Adipocyte (in vitro differentiated cells): Measurements from ENCODE around the gene SSNA1.

Experiments
- DNase-seq: peaks from one replicate; pipeline ENCODE4 v3.0.0-alpha.2; 2015; ENCODE audit warnings: low read depth
- H3K27me3 ChIP-seq: replicated peaks from 2 replicates; pipeline ENCODE4 v1.7.0; 2013; ENCODE audit warnings: mild to moderate bottlenecking, low read length, moderate library complexity; ENCODE audit not compliant: control insufficient read depth, insufficient read depth
- H3K36me3 ChIP-seq: 2 replicates; pipeline ENCODE4 v1.7.0; 2013; ENCODE audit warnings: low read length, mild to moderate bottlenecking, moderate library complexity; ENCODE audit not compliant: control insufficient read depth, insufficient read depth, severe bottlenecking
- H3K4me1 ChIP-seq: 2 replicates; pipeline ENCODE4 v1.7.0; 2013; ENCODE audit warnings: mild to moderate bottlenecking, low read length, moderate library complexity; ENCODE audit not compliant: control insufficient read depth, insufficient read depth
- H3K4me3 ChIP-seq: 2 replicates; pipeline ENCODE4 v1.7.0; 2013; ENCODE audit warnings: mild to moderate bottlenecking, low read length, moderate library complexity
- H3K9ac ChIP-seq: 2 replicates; pipeline ENCODE4 v1.7.0; 2013; ENCODE audit warnings: mild to moderate bottlenecking, low read length, moderate library complexity
- H3K9me3 ChIP-seq: 2 replicates; pipeline ENCODE4 v1.7.0; 2013; ENCODE audit warnings: mild to moderate bottlenecking, low read length, moderate library complexity; ENCODE audit not compliant: control insufficient read depth

SSNA1 gene

DNA sequence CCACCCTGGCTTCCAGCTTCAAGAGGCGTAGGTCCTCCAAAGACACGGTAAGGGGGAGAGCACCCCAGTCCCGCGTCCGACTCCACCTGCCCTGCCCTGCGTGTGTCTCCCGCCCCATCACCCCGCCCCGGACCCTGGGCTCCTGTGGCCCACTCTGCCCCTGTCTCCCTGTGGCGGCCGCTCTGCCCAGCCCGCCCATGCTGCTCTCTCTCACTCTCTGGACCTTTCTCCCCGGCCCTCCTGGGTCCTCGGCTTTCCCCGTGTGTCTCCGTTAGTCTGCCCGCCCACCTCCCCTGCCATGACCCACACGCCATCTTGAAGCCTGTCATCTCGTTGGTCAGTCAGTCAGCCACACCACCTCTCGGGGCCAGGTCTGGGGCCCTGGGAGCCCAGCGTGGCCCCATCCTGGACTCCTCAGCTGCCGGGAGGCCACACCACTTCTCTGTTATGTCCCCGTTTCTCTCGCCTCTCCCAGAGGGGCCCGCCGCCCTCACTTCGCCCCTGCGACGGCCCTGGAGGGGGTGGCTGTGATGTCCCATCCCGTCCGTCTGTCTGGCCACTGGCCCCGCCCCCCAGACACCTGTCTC lies 23.1 kb upstream of the SSNA1 start:
- Histone ChIP-seq H3K4me3 (no peak overlapping the region), H3K9me3 (no peaks in the 10 kb centered on the region), H3K4me1 (peaks cover 3% of the 10 kb centered on the region), H3K9ac (no peak overlapping the region), H3K36me3 (no peaks in the 10 kb centered on the region), H3K27me3 (peaks cover 36% of the 10 kb centered on the region)
- DNase-seq: no peak

DNA sequence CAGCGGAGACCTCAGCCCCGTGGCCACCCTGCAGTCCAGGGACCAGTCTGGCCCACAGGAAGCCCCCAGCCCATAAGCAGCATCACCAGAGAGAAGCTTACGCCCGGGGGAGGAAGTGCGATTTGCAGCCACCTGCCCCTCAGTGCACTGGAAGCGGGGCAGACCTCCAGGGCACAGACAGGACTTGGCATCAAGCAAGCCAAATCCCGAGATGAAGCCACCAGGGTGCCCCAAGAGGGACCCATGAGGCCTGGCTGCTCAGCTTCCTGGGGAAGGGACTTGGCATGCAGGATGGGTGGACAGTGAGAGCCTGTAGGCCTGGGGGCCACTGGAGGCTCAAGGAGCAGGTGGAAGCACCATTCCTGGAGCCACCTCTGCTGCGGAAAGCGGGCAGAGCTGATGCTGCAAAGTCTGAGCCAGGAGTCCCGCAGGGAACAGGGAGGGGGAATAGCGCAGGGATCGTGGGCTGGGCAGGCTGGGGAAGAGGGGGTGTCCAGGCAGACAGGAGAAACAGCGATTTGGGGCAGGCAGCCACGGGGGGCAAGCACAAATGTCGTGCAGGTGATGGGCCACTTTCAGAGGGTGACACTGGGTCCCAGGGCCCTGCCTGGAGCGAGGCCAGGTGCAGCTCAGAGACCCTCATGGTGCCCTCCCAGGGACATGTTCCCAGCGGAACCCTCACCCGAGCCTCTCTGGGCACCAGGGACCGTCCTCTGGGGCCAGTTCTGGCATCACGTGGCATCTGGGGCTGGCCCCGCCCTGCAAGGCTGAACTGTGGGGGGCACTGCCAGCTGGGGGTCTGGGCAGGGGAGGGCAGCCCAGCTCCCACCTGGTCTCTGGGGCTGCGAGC lies 21.9 kb upstream of the SSNA1 start:
- Histone ChIP-seq H3K27me3 (peaks cover 45% of the 10 kb centered on the region), H3K9me3 (no peaks in the 10 kb centered on the region), H3K36me3 (no peaks in the 10 kb centered on the region), H3K4me1 (peaks cover 3% of the 10 kb centered on the region), H3K4me3 (no peak overlapping the region), H3K9ac (no peak overlapping the region)
- DNase-seq: no peak

DNA sequence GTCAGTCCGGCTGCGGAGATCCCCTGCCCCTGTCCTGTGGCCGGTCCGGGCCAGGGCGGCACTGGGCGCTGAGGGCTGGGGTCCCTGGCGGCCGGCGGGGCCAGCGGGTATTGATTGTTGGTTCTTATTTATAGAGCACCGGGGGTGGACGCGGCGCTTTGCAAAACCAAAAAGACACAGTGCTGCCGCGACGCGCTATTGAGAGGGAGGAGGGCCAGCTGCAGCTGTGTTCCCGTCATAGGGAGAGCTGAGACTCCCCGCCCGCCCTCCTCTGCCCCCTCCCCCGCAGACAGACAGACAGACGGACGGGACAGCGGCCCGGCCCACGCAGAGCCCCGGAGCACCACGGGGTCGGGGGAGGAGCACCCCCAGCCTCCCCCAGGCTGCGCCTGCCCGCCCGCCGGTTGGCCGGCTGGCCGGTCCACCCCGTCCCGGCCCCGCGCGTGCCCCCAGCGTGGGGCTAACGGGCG lies 21.2 kb upstream of the SSNA1 start:
- no peaks in the 10 kb centered on the region for H3K9me3 ChIP-seq
- no peak overlapping the region for H3K4me3 ChIP-seq
- H3K4me1 ChIP-seq: peaks cover 3% of the 10 kb centered on the region
- H3K36me3 ChIP-seq: no peaks in the 10 kb centered on the region
- no peak for DNase-seq
- H3K9ac ChIP-seq: no peak overlapping the region
- peaks cover 52% of the 10 kb centered on the region for H3K27me3 ChIP-seq

DNA sequence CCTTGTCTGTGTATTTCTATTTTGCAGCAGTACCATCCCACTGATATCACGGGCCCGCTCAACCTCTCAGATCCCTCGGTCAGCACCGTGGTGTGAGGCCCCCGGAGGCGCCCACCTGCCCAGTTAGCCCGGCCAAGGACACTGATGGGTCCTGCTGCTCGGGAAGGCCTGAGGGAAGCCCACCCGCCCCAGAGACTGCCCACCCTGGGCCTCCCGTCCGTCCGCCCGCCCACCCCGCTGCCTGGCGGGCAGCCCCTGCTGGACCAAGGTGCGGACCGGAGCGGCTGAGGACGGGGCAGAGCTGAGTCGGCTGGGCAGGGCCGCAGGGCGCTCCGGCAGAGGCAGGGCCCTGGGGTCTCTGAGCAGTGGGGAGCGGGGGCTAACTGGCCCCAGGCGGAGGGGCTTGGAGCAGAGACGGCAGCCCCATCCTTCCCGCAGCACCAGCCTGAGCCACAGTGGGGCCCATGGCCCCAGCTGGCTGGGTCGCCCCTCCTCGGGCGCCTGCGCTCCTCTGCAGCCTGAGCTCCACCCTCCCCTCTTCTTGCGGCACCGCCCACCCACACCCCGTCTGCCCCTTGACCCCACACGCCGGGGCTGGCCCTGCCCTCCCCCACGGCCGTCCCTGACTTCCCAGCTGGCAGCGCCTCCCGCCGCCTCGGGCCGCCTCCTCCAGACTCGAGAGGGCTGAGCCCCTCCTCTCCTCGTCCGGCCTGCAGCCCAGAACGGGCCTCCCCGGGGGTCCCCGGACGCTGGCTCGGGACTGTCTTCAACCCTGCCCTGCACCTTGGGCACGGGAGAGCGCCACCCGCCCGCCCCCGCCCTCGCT lies 20.5 kb upstream of the SSNA1 start:
- H3K36me3 ChIP-seq: no peaks in the 10 kb centered on the region
- no peak for DNase-seq

DNA sequence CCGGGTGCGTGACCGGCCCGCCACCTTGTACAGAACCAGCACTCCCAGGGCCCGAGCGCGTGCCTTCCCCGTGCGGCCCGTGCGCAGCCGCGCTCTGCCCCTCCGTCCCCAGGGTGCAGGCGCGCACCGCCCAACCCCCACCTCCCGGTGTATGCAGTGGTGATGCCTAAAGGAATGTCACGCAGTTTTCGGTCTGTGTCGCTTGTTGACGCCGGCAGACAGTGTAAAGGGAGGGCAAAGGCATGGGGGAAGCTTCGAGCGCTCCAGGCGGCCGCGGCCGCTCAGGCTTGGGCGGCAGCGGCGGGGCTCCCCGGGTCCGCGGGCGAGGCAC lies 19.9 kb upstream of the SSNA1 start:
- Histone ChIP-seq H3K27me3 (peaks cover 55% of the 10 kb centered on the region), H3K9ac (no peak overlapping the region), H3K4me3 (peak overlapping the region; percentile 27), H3K9me3 (no peaks in the 10 kb centered on the region), H3K36me3 (no peaks in the 10 kb centered on the region), H3K4me1 (peaks cover 3% of the 10 kb centered on the region)
- peak; percentile 29 for DNase-seq

More for the DNA sequence above, 20.5 kb upstream of the SSNA1 start:
- Histone ChIP-seq H3K9me3 (no peaks in the 10 kb centered on the region), H3K27me3 (peaks cover 55% of the 10 kb centered on the region), H3K4me1 (peaks cover 3% of the 10 kb centered on the region), H3K4me3 (no peak overlapping the region), H3K9ac (no peak overlapping the region)

DNA sequence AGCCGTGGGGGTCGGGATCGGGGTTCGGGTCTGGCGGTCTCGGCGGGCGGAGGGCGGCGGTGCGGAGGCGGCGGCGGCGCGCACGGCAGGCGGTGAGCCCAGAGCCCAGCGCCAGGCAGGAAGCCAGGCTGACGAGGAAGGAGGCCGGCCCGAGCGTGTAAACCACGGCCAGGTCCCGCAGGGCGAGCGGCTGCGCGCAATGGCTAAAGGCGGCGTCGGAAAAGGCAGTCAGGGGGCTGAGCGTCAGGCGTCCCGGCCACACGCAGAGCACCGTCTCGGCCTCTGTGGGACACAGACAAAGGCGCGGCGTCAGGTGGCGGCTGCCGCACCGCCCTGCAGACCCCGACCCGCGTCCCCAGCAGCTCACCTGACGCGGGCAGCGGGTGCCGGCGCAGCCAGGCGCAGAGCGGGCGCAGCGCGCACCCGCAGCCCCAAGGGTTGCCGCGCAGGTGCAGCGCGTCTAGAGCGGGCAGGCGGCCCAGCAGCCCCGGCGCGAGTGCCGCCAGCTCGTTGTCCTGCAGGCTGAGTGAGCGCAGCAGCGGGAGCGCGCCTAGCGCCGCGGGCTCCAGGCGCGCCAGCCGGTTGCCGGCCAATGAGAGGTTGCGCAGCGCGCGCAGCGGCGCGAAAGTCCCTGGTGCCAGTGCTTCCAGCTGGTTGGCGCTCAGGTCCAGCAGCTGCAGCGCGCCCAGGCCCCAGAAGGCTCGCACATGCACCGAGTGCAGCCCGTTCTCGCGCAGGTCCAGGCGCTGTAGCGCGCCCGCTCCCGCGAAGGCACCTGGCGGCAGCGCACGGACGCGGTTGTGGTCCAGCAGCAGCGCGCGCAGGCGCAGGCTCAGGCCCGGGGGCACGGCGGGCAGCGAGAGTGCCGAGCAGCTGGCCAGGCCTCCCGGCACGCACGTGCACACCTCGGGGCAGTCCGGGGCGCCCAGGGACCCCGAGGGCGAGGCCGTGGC lies 19.3 kb upstream of the SSNA1 start:
- H3K27me3 ChIP-seq: peaks cover 54% of the 10 kb centered on the region
- DNase-seq: peak; percentile 48
- peaks cover 3% of the 10 kb centered on the region for H3K4me1 ChIP-seq
- no peaks in the 10 kb centered on the region for H3K9me3 ChIP-seq
- peak overlapping the region; percentile 27 for H3K4me3 ChIP-seq
- no peaks in the 10 kb centered on the region for H3K36me3 ChIP-seq
- no peak overlapping the region for H3K9ac ChIP-seq

DNA sequence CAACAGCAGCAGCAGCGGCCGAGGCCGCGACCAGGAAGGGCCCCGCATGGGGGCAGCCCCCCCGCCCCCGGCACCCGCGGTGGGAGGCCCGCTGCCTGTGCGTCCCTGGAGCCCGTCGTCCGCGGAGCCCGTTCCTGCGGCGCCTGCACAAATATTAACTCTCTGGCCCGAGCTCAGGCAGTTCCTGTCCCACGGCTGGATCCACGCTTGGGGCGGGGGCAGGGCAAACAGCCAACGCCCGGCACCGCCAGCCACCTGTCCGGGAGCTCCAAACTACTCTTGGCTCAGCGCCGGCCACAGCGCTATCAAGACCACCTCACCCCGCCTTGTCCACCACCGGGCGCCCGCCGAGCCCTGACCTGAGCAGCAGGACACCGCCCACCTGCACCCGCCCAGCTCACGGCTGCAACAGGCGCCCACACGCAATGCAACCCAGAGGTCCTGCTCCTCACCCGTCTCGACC lies 18.5 kb upstream of the SSNA1 start, which contains the start of gene LRRC26:
Gene LRRC26, minus strand, starts transcription at position 156 of the 463 bp plus-strand sequence. Its CDS starts 108 bp downstream, at position 48.
- Histone ChIP-seq H3K4me3 (peak within 1 kb of the TSS; percentile 27), H3K9me3 (no peaks in the 10 kb centered on the region)

DNA sequence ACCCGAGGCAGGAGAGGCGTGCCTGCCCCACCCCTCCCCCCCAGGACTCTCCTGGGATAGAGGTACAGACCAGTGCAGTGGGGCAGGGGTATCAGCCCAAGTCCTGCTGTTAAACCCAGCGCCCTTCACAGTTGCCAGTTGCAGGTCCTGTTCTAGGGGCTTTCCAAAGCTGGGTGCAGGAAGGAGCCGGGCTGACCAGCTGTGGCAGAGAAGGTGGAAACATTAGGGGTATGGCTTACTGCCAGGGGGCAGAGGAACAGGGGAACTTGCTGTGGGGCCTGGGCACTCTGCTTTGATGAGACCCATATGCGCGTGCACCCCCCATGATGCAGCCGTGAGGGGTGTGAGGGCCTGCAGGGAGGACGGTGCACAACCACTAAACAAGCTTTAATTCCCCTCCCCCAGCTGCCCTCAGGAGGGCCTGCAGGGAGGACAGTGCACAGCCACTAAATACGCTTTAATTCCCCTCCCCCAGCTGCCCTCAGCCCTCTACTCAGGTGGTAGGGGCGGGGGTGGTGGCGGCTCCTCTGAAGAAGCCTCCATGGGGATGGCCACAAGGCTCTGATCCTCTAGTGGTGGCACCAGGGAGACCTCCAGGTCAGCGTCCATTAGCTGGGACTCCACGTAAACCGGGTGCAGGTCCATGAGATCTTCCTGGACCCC lies 17.9 kb upstream of the SSNA1 start:
- no peak overlapping the region for H3K4me3 ChIP-seq
- no peak overlapping the region for H3K9ac ChIP-seq
- no peaks in the 10 kb centered on the region for H3K36me3 ChIP-seq
- H3K4me1 ChIP-seq: peaks cover 3% of the 10 kb centered on the region
- peaks cover 42% of the 10 kb centered on the region for H3K27me3 ChIP-seq
- no peaks in the 10 kb centered on the region for H3K9me3 ChIP-seq
- DNase-seq: no peak

More for the DNA sequence above, 18.5 kb upstream of the SSNA1 start, which contains the start of gene LRRC26:
- Histone ChIP-seq H3K9ac (no peak within 1 kb of the TSS), H3K36me3 (no peaks in the 10 kb centered on the region), H3K4me1 (peaks cover 3% of the 10 kb centered on the region), H3K27me3 (peaks cover 46% of the 10 kb centered on the region)
- DNase-seq: no peak

DNA sequence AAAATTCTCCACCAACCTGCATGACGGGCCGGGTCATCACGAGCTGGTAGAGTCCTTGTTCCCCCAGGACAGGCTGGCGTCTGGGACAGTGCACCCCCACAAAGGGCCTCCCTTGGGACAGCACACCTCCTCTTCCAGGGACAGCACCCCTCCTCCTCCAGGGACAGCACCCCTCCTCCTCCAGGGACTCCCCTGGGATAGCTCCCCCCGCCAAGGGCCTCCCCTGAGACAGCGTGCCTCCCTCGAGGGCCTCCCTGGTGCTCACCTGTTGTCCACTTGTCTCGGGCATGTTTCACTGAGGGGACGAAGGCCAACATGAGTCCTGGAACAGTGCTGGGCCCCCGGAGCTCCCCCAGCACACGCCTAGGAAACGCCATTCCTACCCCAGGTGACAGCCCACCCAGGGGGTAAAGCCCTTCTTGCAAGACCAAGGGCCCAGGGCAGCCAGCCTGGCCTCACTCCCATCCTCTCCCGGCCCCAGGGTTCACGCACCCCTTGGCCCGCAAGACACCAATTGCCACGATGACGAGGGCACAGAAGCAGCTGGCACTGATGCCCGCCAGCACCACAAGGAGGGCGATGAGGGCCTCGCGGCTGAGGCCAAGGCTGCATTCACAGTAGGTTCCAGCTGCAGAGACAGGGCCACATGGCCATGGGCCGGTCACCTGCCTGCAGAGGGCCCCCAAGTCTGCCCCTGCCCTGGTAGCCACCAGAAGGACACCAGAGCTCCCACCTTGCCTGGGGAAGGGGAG lies 17.2 kb upstream of the SSNA1 start:
- Histone ChIP-seq H3K4me3 (no peak overlapping the region), H3K27me3 (peaks cover 36% of the 10 kb centered on the region), H3K9ac (no peak overlapping the region), H3K4me1 (peaks cover 3% of the 10 kb centered on the region), H3K9me3 (no peaks in the 10 kb centered on the region), H3K36me3 (no peaks in the 10 kb centered on the region)
- no peak for DNase-seq
